ENCODE measurements around the gene CYB561.

DNA sequence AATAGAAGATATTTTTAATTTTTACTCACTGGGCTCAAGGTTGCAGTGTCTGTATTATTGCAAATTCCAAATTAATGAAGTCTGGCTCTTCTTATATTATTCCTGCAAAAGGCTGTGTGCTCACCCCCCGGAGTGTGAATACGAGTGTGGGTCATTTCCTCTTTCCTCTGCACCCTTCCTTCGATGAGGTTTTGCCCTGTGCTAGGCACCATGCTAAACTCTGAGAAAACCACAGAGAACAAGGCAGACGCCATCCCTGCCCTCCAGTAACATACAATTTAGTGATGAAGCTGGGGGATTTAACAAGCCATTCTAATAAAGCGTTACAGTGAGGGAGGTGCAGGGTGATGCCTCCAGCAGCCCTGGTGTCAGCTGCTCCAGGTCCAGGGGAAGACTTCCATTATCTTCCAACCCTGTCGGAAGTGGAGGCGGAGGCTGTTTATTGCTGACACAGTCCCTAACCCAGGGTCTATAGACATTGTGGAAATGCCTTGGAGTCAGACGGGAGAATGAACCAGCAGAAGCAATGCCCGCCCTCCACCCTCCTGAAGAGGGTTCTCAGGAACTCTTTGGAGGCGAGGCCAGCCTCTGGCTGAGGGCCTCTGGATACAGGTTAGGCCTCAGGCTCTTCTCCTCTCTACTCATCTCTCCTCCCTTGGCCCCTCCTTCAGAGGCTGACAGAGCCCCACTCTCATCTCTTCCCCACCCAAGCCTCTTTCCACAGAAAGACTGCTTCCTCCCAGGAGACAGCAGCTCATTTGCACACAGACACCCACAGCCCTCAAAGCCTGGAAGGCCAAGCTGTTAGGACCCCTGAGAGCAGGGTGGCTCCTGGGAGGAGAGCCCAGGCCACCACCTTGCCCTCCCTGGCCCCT is 28.7 kb upstream of the CYB561 start:
- TF ChIP-seq, protein P1, sequence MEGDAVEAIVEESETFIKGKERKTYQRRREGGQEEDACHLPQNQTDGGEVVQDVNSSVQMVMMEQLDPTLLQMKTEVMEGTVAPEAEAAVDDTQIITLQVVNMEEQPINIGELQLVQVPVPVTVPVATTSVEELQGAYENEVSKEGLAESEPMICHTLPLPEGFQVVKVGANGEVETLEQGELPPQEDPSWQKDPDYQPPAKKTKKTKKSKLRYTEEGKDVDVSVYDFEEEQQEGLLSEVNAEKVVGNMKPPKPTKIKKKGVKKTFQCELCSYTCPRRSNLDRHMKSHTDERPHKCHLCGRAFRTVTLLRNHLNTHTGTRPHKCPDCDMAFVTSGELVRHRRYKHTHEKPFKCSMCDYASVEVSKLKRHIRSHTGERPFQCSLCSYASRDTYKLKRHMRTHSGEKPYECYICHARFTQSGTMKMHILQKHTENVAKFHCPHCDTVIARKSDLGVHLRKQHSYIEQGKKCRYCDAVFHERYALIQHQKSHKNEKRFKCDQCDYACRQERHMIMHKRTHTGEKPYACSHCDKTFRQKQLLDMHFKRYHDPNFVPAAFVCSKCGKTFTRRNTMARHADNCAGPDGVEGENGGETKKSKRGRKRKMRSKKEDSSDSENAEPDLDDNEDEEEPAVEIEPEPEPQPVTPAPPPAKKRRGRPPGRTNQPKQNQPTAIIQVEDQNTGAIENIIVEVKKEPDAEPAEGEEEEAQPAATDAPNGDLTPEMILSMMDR (IDR thresholded peaks at IDR 0.05 in 2 of 3, conservative IDR thresholded peaks at IDR 0.05 in 1 of 3; ENCODE audit: control insufficient read depth in 2 of 3, extremely low read depth in 1 of 3, insufficient read depth in 1 of 3, low read depth in 3 of 3, low read length in 3 of 3) = no peak
- TF ChIP-seq ETV6 (conservative IDR thresholded peaks at IDR 0.05 in 1 of 2, IDR thresholded peaks at IDR 0.05 in 1 of 2; ENCODE audit: borderline replicate concordance in 1 of 2, low read depth in 1 of 2) (no peak), NFIC (IDR thresholded peaks at IDR 0.05; ENCODE audit: low read depth, low read length) (no peak), PAX5 (IDR thresholded peaks at IDR 0.05; ENCODE audit: borderline replicate concordance, low read depth, low read length) (no peak), POLR2AphosphoS5 (IDR thresholded peaks at IDR 0.05; ENCODE audit: low read length) (no peak), FOXM1 (IDR thresholded peaks at IDR 0.05; ENCODE audit: low read depth, low read length) (no peak)

Measured in GM12878 (cell line).